Measurements from ENCODE around the gene IFNGR1.

Gene IFNGR1

GRCh38 chr6:137248702-137249101 is 29.5 kb upstream of the IFNGR1 start:
- no peak for TF ChIP-seq CTCF (IDR thresholded peaks at IDR 0.05; ENCODE audit: extremely low read depth, insufficient read depth, missing control alignments)
- DNase-seq (ENCODE audit: low spot score): no peak
- in situ Hi-C loops (cut with MboI; ENCODE audit: low pct_unique_long_range_greater_than_20kb, low sequenced_read_pairs, unreplicated experiment): no loop called here

DNA sequence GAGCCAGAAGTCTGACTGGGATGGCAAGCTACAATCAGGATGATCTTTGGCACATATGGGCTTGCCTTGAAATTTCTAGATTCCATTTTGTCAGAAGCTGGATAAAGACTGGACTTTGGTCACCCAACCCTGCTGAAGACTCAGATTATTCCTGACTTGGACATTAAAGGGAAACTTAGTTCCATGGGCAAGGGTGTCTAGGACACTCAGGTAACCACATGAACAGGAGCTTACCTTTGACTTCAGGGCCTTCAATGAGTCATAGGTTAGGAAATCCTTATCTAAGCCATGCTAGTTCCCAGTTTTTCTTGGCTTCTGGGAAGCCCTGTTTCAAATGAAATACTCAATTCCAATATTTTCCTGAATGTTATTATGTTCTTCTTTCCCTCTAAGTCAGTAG is 28.5 kb upstream of the IFNGR1 start:
- no peak for TF ChIP-seq CTCF (IDR thresholded peaks at IDR 0.05; ENCODE audit: extremely low read depth, insufficient read depth, missing control alignments)
- in situ Hi-C loops (cut with MboI; ENCODE audit: low pct_unique_long_range_greater_than_20kb, low sequenced_read_pairs, unreplicated experiment): no loop called here
- DNase-seq (ENCODE audit: low spot score): no peak

GRCh38 chr6:137246791-137247202 is 27.6 kb upstream of the IFNGR1 start:
- in situ Hi-C loops (cut with MboI; ENCODE audit: low pct_unique_long_range_greater_than_20kb, low sequenced_read_pairs, unreplicated experiment): no loop called here
- no peak for TF ChIP-seq CTCF (IDR thresholded peaks at IDR 0.05; ENCODE audit: extremely low read depth, insufficient read depth, missing control alignments)
- DNase-seq (ENCODE audit: low spot score): no peak

DNA sequence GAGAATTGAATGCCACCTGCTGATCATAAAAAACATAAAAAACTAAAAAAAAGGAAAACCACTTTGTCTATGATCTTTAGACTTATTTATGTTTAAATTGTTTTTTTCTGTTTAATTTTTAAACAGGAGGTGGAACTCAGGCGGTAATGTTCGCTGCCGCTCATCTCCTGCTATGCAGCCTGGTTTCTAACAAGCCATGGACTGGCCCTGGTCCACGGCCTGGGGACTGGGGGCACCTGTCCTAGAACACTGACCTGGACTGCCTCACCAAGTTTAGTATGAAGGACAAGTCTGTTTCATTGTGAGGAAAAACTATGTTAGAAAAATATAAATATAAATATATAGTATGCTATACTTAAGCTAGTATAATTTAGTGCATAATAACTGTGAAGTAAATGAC is 27.0 kb upstream of the IFNGR1 start:
- TF ChIP-seq CTCF (IDR thresholded peaks at IDR 0.05; ENCODE audit: extremely low read depth, insufficient read depth, missing control alignments): no peak
- in situ Hi-C loops (cut with MboI; ENCODE audit: low pct_unique_long_range_greater_than_20kb, low sequenced_read_pairs, unreplicated experiment): no loop called here

GRCh38 chr6:137241481-137242038 is 22.4 kb upstream of the IFNGR1 start:
- no peak for TF ChIP-seq CTCF (IDR thresholded peaks at IDR 0.05; ENCODE audit: extremely low read depth, insufficient read depth, missing control alignments)
- in situ Hi-C loops (cut with MboI; ENCODE audit: low pct_unique_long_range_greater_than_20kb, low sequenced_read_pairs, unreplicated experiment): no loop called here

More for the DNA sequence above, 27.0 kb upstream of the IFNGR1 start:
- no peak for DNase-seq (ENCODE audit: low spot score)

GRCh38 chr6:137240168-137240567 is 21.0 kb upstream of the IFNGR1 start:
- TF ChIP-seq CTCF (IDR thresholded peaks at IDR 0.05; ENCODE audit: extremely low read depth, insufficient read depth, missing control alignments): no peak
- in situ Hi-C loops (cut with MboI; ENCODE audit: low pct_unique_long_range_greater_than_20kb, low sequenced_read_pairs, unreplicated experiment): no loop called here
- DNase-seq (ENCODE audit: low spot score): no peak

More at GRCh38 chr6:137241481-137242038, 22.4 kb upstream of the IFNGR1 start:
- DNase-seq (ENCODE audit: low spot score): no peak
